ENCODE measurements around the gene PAK5. TPM values are rescaled to one million over a fixed set of nuclear protein-coding genes. Genes with fewer than 3 reads are reported as not detected.

The PAK5 gene
- total and polyA plus RNA-seq, 2 experiments from 2014 or later: not detected

DNA sequence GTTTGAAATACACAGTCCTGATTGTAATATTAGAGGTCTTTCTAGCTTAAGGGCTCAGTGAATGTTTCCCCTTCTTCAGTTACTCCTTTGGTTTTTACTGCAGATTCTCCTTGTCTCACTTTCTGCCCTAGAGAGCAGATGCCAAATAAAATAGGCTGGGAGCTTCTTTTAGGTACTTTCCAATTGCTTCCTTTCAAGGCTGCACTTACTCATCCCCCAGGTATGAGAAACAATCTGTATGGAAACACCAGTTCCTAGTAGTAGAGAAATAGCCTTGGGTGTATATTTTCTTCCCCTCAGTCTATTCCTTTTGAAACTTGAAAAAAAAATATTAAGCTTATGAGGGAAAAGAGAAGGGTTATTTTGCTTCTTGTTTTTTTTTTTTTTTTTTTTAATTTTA, 139.7 kb downstream of the PAK5 start:
- no peaks in the 10 kb centered on the region for H3F3A ChIP-seq (ENCODE audit: insufficient read depth)
- H3K9me3 ChIP-seq (ENCODE audit: low read depth): no peaks in the 10 kb centered on the region
- H4K20me1 ChIP-seq (ENCODE audit: insufficient read depth): no peaks in the 10 kb centered on the region
- H3K4me2 ChIP-seq (ENCODE audit: unreplicated experiment): no peak overlapping the region
- no peaks in the 10 kb centered on the region for H3K27me3 ChIP-seq (replicated peaks; ENCODE audit: insufficient read depth)
- no peaks in the 10 kb centered on the region for H3K36me3 ChIP-seq (ENCODE audit: low read depth)
- in situ Hi-C loops (cut with MboI): no loop called here
- H3K4me1 ChIP-seq (ENCODE audit: insufficient read depth): no peaks in the 10 kb centered on the region
- no peaks in the 10 kb centered on the region for H3K9me2 ChIP-seq (ENCODE audit: insufficient read depth)
- no peaks in the 10 kb centered on the region for H3K79me2 ChIP-seq (ENCODE audit: insufficient read depth)
- DNase-seq: no peak
- no peak for TF ChIP-seq EZH2 (IDR thresholded peaks at IDR 0.05; ENCODE audit: insufficient read depth, poor library complexity, severe bottlenecking)
- no peak for TF ChIP-seq EZH2phosphoT487 (IDR thresholded peaks at IDR 0.05; ENCODE audit: insufficient read depth, low read depth)
- H2AFZ ChIP-seq: no peak overlapping the region
- H3K27ac ChIP-seq: no peak overlapping the region
- no peak overlapping the region for H3K4me3 ChIP-seq
- H3K9ac ChIP-seq: no peak overlapping the region

DNA sequence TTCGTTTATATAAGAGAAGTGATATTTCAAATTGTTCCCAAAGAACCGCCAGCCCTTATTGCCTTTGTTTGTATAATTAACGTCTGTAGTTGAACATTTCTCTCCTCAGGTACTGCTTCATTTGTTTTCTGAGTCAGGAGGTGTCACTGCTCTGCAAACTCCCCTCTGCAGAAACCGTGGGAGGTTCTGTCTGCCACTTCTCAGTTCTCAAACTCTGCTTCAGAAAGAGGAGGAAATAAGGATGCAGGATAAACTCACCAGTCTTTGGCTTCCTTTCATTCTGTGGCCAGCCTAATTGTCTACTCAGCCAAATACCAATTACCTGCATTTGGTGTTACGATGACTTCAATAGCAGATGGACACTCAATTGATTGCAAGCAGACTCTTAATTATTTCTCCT, 149.8 kb downstream of the PAK5 start:
- Histone ChIP-seq H3K36me3 (ENCODE audit: low read depth) (no peaks in the 10 kb centered on the region), H3K4me3 (no peak overlapping the region), H3K27me3 (replicated peaks; ENCODE audit: insufficient read depth) (no peaks in the 10 kb centered on the region), H3K27ac (no peak overlapping the region), H3F3A (ENCODE audit: insufficient read depth) (no peaks in the 10 kb centered on the region), H3K79me2 (ENCODE audit: insufficient read depth) (no peaks in the 10 kb centered on the region), H4K20me1 (ENCODE audit: insufficient read depth) (no peaks in the 10 kb centered on the region), H3K9me2 (ENCODE audit: insufficient read depth) (no peaks in the 10 kb centered on the region), H3K4me1 (ENCODE audit: insufficient read depth) (no peaks in the 10 kb centered on the region), H3K9ac (no peak overlapping the region), H2AFZ (no peak overlapping the region), H3K9me3 (ENCODE audit: low read depth) (no peaks in the 10 kb centered on the region), H3K4me2 (ENCODE audit: unreplicated experiment) (no peak overlapping the region)
- in situ Hi-C loops (cut with MboI): no loop called here
- DNase-seq: no peak
- WGBS, 2 experiments (ENCODE audit: low coverage in 1 of 2, low lambda C conversion rate in 2 of 2, missing lambda C conversion rate in 2 of 2): 10 to 14% methylated on average over 5 of the region's 5 CpGs
- TF ChIP-seq EZH2phosphoT487 (IDR thresholded peaks at IDR 0.05; ENCODE audit: insufficient read depth, low read depth) (no peak), EZH2 (IDR thresholded peaks at IDR 0.05; ENCODE audit: insufficient read depth, poor library complexity, severe bottlenecking) (no peak)

GRCh38 chr20:9686866-9687265, 152.0 kb downstream of the PAK5 start:
- Histone ChIP-seq H3K27ac (no peak overlapping the region), H4K20me1 (ENCODE audit: insufficient read depth) (no peaks in the 10 kb centered on the region), H3K79me2 (ENCODE audit: insufficient read depth) (no peaks in the 10 kb centered on the region), H3K36me3 (ENCODE audit: low read depth) (no peaks in the 10 kb centered on the region), H2AFZ (no peak overlapping the region), H3F3A (ENCODE audit: insufficient read depth) (no peaks in the 10 kb centered on the region), H3K9me3 (ENCODE audit: low read depth) (no peaks in the 10 kb centered on the region), H3K4me3 (no peak overlapping the region), H3K9ac (no peak overlapping the region), H3K9me2 (ENCODE audit: insufficient read depth) (no peaks in the 10 kb centered on the region), H3K4me2 (ENCODE audit: unreplicated experiment) (no peak overlapping the region), H3K4me1 (ENCODE audit: insufficient read depth) (no peaks in the 10 kb centered on the region), H3K27me3 (replicated peaks; ENCODE audit: insufficient read depth) (no peaks in the 10 kb centered on the region)
- in situ Hi-C loops (cut with MboI): no loop called here
- 14 to 30% methylated on average over 2 of the region's 2 CpGs for WGBS, 2 experiments (ENCODE audit: low coverage in 1 of 2, low lambda C conversion rate in 2 of 2, missing lambda C conversion rate in 2 of 2)
- TF ChIP-seq EZH2phosphoT487 (IDR thresholded peaks at IDR 0.05; ENCODE audit: insufficient read depth, low read depth) (no peak), EZH2 (IDR thresholded peaks at IDR 0.05; ENCODE audit: insufficient read depth, poor library complexity, severe bottlenecking) (no peak)
- no peak for DNase-seq

- no peaks in the 10 kb centered on the region for H3K4me1 ChIP-seq (ENCODE audit: insufficient read depth)
- H3K27ac ChIP-seq: no peak overlapping the region
- H3K9me3 ChIP-seq (ENCODE audit: low read depth): no peaks in the 10 kb centered on the region
- WGBS, 2 experiments (ENCODE audit: low coverage in 1 of 2, low lambda C conversion rate in 2 of 2, missing lambda C conversion rate in 2 of 2): 2 to 5% methylated on average over 4 of the region's 4 CpGs
- H3K4me2 ChIP-seq (ENCODE audit: unreplicated experiment): no peak overlapping the region
- H3K9ac ChIP-seq: no peak overlapping the region
- H3K36me3 ChIP-seq (ENCODE audit: low read depth): no peaks in the 10 kb centered on the region
- no peak for TF ChIP-seq EZH2 (IDR thresholded peaks at IDR 0.05; ENCODE audit: insufficient read depth, poor library complexity, severe bottlenecking)
- no peak for TF ChIP-seq EZH2phosphoT487 (IDR thresholded peaks at IDR 0.05; ENCODE audit: insufficient read depth, low read depth)
- no peak for DNase-seq
- H3K4me3 ChIP-seq: no peak overlapping the region
- H3K79me2 ChIP-seq (ENCODE audit: insufficient read depth): no peaks in the 10 kb centered on the region
- H4K20me1 ChIP-seq (ENCODE audit: insufficient read depth): no peaks in the 10 kb centered on the region
- no peak overlapping the region for H2AFZ ChIP-seq
- no peaks in the 10 kb centered on the region for H3K27me3 ChIP-seq (replicated peaks; ENCODE audit: insufficient read depth)
- in situ Hi-C loops (cut with MboI): no loop called here
- no peaks in the 10 kb centered on the region for H3F3A ChIP-seq (ENCODE audit: insufficient read depth)
- H3K9me2 ChIP-seq (ENCODE audit: insufficient read depth): no peaks in the 10 kb centered on the region
Observed at GRCh38 chr20:9686455-9686854, 152.4 kb downstream of the PAK5 start.

GRCh38 chr20:9686001-9686400, 152.9 kb downstream of the PAK5 start:
- in situ Hi-C loops (cut with MboI): no loop called here
- H3K4me2 ChIP-seq (ENCODE audit: unreplicated experiment): no peak overlapping the region
- H3K9ac ChIP-seq: no peak overlapping the region
- H3K27me3 ChIP-seq (replicated peaks; ENCODE audit: insufficient read depth): no peaks in the 10 kb centered on the region
- H3K4me1 ChIP-seq (ENCODE audit: insufficient read depth): no peaks in the 10 kb centered on the region
- no peak overlapping the region for H2AFZ ChIP-seq
- no peaks in the 10 kb centered on the region for H3K9me2 ChIP-seq (ENCODE audit: insufficient read depth)
- H3K4me3 ChIP-seq: no peak overlapping the region
- H3K27ac ChIP-seq: no peak overlapping the region
- H3F3A ChIP-seq (ENCODE audit: insufficient read depth): no peaks in the 10 kb centered on the region
- no peaks in the 10 kb centered on the region for H4K20me1 ChIP-seq (ENCODE audit: insufficient read depth)
- no peaks in the 10 kb centered on the region for H3K36me3 ChIP-seq (ENCODE audit: low read depth)
- H3K79me2 ChIP-seq (ENCODE audit: insufficient read depth): no peaks in the 10 kb centered on the region
- H3K9me3 ChIP-seq (ENCODE audit: low read depth): no peaks in the 10 kb centered on the region
- DNase-seq: no peak
- TF ChIP-seq EZH2 (IDR thresholded peaks at IDR 0.05; ENCODE audit: insufficient read depth, poor library complexity, severe bottlenecking): no peak
- TF ChIP-seq EZH2phosphoT487 (IDR thresholded peaks at IDR 0.05; ENCODE audit: insufficient read depth, low read depth): no peak

All from GM23248 (cell line).